ENCODE measurements around the gene LAIR2.

The LAIR2 gene

DNA sequence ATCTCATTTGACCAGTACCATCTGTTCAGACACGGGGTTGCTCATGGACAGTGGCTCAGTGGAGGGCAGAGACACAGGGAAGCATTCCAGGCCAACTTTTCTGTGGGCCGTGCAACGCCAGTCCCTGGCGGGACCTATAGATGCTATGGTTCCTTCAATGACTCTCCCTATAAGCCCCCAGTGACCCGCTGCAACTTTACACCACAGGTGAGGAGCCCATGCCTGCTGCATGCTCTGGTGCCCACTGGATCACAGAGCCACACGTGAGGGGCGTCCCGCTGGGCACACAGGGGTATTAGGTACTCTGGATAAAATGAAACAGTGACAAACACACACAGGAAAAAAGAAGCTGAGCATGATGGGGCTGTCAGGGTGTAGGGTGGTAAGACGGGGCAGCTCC is 34.3 kb downstream of the LAIR2 start:
- no peak for DNase-seq

DNA sequence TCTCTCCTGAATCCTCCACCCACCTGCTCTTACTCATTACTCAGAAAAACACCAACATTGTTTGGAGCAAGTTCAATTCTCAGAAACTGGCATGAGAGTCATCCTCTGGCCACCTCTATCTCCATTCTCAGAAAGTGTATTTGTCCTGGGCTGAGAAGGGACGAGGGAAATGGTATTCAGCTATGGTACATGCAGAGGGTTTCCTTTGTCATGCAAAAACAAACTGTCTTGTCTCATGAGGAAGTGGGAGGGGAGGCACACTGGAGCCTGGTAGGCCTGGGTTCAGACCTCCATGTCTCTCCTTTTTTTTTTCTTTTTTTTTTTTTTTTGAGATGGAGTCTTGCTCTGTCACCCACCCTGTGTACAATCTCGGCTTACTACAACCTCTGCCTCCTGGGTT is 39.1 kb downstream of the LAIR2 start:
- no peak for DNase-seq

DNA sequence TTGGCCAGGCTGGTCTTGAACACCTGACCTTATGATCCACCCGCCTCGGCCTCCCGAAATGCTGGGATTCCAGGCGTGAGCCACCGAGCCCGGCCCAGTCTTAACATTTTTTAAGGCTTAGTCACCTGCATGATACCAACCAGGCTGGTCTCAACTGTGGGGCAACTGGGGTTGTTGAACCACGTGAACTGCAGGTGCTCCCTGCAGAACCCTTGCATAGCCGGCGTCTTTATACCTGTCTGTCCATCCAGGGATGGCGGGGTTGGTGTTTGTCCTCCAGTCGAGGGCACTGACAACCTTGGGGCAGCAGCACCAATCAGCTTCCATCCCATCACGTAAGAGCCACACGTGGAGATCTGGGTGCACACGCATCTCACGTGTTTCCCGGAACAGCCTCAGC is 46.2 kb downstream of the LAIR2 start:
- DNase-seq, result no peak

DNA sequence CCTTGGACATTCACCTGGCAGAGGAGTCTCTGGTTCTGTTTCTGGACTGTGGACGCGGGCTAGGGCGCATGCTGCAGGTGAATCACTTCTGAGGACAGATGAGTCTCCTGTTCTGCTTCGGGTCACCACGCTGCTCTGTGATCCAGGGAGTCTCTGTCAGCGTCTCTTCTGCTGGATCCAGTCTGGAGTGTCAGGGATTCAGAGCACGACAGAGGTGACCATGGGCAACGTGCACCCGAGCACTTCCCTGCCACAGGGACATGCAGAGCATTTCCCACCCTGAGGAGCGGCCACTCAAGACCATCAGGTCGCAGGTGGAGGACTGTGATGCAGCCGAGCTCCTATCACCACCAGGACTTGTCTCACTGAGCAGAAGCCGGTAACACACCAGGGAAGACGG is 46.6 kb downstream of the LAIR2 start:
- DNase-seq, result no peak

DNA sequence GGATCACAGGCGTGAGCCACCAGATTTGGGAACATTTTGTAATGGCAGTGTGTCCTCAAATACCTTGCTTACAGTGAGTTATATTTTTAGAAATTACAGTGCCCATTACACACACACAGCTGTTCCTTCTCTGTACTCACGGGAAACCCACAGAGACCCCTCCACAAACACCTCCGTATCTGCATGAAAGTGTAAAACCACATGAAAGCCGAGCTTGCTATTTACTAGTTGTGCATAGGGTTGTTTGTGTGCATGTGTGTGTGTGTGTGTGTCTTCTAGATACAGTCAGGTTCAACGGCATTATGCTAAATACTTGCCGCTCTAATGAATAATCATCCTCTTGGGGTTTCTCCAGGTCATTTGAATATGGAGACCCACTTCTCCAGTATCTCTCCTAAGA is 48.7 kb downstream of the LAIR2 start:
- DNase-seq, result no peak

DNA sequence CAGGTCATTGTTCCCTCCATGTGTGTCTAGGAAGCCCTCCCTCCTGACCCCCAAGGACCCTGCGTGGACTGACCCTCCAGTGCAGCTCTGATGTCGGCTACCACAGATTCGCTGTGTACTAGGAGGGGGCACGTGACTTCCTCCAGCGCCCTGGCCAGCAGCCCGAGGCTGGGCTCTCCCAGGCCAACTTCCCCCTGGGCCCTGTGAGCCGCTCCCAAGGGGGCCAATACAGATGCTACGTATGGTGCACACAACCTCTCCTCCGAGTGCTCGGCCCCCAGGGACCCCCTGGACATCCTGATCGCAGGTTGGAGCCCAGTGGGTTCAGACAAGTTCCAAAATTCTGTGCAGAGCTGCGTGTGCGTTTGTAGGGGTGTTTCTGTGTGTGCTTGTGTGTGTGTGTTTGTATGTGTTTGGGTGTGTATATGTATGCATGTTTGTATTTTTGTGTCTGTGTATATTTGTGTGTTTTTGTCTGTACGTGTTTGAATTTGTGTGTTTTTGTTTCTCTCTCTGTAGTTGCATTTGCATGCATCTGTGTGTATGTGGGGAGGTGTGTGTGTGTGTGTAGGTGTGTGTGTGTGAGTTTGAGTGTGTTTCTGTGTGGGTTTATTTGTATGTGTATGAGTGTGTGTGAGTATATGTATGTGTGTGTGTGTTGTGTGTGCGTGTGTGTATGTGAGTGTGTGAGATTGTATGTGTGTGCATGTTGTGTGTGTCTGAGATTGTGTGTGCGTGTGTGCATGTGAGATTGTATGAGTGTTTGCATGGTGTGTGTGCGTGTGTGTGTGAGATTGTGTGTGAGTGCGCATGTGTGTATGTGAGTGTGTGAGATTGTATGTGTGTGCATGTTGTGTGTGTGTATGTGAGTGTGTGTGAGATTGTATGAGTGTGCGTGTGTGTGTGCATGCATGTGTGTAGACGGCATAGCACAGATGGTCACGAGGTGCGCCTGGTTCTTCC is 49.6 kb downstream of the LAIR2 start:
- DNase-seq, result no peak

DNA sequence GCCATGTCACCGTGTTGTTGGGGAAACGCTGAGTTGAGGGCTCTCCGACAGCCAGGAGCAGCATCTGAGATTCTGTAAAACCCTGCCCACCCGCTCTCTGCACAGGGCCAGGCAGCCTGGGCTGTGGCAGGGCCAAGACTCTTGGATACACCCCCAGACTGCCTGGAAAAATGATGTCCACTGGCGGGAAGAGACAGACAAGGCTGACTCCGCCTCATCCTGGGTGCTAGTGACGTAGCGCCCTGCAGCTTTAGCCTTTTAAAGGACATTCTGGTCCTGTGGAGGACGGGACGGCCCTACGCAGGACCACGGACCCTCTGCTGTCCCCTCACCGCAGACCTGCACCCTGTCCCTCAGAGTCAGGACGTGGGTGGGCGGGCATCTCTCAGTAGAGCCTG is 50.3 kb downstream of the LAIR2 start:
- DNase-seq, result no peak

DNA sequence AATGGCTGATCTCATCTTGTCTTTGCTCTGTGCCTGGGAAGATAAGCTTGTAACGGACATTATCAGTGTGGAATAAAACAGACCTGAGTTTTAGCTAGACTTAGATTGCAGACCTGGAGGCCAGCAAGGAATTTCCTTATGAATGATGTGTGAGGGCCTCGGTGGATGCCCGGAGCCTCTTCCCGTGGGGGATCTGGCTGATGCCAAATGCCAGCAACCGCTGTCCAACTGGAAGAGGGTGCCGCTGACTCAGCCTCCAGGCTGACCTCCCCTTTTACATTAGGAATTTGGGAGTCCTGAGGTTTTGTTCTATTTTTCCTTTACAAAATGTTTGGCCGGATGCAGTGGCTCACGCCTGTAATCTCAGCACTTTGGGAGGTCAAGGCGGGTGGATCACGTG is 51.4 kb downstream of the LAIR2 start:
- DNase-seq, result no peak

DNA sequence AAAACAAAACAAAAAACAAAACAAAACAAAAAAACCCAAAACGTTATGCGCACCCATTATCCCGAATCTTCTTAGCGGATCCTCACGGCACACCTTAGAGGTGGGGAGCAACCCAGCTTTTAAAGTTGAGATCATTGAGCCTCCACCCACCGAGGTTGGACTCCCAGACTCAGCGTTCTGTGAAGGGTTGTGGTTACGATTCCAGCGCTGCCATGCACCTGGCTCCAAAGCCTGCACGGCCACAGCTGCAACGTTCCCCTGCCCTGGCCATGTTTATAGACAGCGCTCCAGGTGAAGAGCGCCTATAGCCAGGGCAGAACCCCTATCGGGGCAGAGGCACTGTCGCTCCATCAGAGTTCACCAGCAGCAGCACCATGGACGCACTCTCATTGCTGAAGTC is 52.3 kb downstream of the LAIR2 start:
- DNase-seq, result no peak

DNA sequence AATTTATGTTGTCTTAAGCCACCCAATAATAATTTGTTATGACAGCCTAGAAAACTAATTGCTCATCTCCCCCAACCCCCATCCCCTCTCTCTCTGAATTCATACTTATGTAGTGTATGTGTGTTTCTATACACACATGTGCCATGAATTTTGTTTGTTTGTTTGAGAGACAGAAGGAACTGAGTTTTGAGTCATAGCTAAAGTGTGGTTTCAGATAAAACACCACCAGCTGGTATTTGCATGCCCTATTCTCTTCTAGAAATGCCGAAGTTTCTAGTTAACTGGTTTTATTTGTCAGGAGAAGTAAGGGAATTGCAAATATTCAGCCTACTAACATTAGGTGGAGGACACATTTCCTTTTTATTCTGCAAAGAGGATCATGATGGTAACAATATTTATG is 53.6 kb downstream of the LAIR2 start:
- DNase-seq, result no peak

DNA sequence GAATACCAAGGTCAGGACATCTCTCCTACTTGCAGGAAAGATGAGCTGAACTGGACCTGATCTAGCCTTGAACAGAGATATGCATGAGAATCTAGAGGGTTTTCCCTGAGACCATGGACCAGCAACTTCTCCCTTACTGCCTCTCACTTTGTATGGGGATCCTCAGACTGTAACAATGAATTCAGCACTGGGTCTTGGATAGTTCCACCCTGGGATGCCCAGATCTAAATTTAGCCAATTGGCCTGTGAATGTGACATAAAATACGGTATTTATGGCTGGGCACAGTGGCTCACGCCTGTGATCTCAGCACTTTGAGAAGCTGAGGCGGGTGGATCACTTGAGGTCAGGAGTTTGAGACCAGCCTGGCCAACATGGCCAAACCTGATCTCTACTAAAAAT is 55.7 kb downstream of the LAIR2 start:
- no peak for DNase-seq
